Astrocyte of the cerebellum (primary cell): ENCODE results near the gene URB1.
"Not testable (repeated sequence)": the region's sequence is repeated elsewhere in the genome, so short reads cannot be mapped to it uniquely, and the experiment has no call there.

Experiments used
- DNase-seq: peaks from one replicate; pipeline ENCODE4 v3.0.0-alpha.2; 2011; ENCODE audit warnings: low read depth
- H3K4me3 ChIP-seq: 2 replicates; pipeline ENCODE4 v1.5.1; 2011; ENCODE audit warnings: mild to moderate bottlenecking, low read depth, low read length, moderate library complexity
- CTCF ChIP-seq: IDR thresholded peaks from 2 replicates; pipeline ENCODE4 v1.5.1; 2012; ENCODE audit warnings: low read length, low read depth, moderate library complexity, mild to moderate bottlenecking; ENCODE audit errors: missing control alignments
- in situ Hi-C: cut with HindIII; loops from 2 replicates; pipeline ENCODE4 v1.10.0; 2017; ENCODE audit warnings: low sequenced_read_pairs

The URB1 gene

GRCh38 chr21:32372755-32373154, 20.1 kb downstream of the URB1 start:
- no peak for DNase-seq
- H3K4me3 ChIP-seq, result no peak overlapping the region
- no peak for TF ChIP-seq CTCF
- in situ Hi-C loops, result no loop called here

DNA sequence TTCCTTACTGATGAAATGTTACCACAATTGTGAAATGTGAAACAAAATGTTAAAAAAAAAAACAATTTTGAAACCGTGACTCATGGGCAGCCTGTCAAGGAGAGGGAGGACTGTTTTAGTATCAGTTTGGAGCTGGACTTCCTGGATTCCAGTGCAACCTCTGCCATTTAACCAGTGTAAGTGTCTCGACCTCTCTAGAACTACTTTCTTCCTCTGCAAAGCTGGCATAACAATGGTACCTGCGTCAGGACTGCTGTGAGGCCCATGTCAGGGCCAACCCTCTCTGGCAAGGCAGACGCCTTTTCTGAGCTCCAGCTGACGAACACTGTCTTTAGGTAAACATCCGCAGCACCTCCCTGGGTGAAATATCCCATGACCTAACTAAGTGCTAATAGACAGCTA, 20.9 kb downstream of the URB1 start:
- TF ChIP-seq CTCF, result no peak
- in situ Hi-C loops, result no loop called here
- no peak for DNase-seq
- no peak overlapping the region for H3K4me3 ChIP-seq

GRCh38 chr21:32370998-32371766, 21.6 kb downstream of the URB1 start:
- no peak for TF ChIP-seq CTCF
- DNase-seq, result no peak
- in situ Hi-C loops, result no loop called here
- H3K4me3 ChIP-seq, result no peak overlapping the region

DNA sequence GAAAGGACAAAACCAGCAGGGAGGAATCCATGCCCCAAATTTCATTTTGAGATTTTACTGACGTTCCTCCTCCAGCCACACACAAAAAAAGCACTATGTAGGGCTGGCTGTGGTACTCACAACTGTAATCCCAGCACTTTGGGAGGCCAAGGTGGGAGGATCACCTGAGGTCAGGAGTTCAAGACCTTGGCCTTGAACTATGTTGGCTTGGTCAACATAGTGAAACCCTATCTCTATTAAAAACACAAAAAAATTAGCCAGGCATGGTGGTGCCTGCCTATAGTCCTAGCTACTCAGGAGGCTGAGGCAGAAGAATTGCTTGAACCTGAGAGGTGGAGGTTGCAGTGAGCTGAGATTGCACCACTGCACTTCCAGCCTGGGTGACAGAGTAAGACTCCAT, 23.9 kb downstream of the URB1 start:
- H3K4me3 ChIP-seq, result not testable (repeated sequence)

GRCh38 chr21:32368386-32368785, 24.4 kb downstream of the URB1 start:
- DNase-seq, result no peak
- TF ChIP-seq CTCF, result no peak
- in situ Hi-C loops, result no loop called here
- no peak overlapping the region for H3K4me3 ChIP-seq

More for the DNA sequence above, 23.9 kb downstream of the URB1 start:
- in situ Hi-C loops, DNase-seq: not testable (repeated sequence)

GRCh38 chr21:32367158-32367557, 25.7 kb downstream of the URB1 start:
- H3K4me3 ChIP-seq, result no peak overlapping the region
- no peak for TF ChIP-seq CTCF
- in situ Hi-C loops, result no loop called here
- no peak for DNase-seq

DNA sequence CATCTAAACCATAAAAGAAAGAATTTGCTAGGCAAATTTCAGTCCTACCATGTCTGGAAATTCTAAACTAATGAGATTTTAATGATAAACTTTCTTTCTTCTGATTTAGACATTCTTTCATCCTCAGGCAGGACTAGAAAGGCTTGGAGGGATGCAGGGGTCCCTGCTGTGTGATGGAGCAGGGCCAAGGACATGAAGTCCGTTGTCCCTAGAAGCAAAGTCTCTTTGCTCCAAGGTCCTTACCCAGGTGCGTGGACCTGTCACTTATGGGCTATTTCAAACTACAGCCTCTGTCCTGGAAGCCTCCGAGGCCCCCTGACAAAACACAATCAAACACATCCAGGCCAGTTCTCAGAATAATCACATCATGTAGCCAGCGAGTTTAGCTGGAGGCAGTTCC, 26.6 kb downstream of the URB1 start:
- DNase-seq, result no peak
- in situ Hi-C loops, result no loop called here

More for the DNA sequence above, 26.6 kb downstream of the URB1 start:
- H3K4me3 ChIP-seq, result no peak overlapping the region
- TF ChIP-seq CTCF, result no peak
